ENCODE measurements around the gene MICU1. TPM values are rescaled to one million over a fixed set of nuclear protein-coding genes. Genes with fewer than 3 reads are reported as not detected.

The MICU1 gene
- total RNA-seq, 1 experiment from 2014 or later, result 70.5 TPM

DNA sequence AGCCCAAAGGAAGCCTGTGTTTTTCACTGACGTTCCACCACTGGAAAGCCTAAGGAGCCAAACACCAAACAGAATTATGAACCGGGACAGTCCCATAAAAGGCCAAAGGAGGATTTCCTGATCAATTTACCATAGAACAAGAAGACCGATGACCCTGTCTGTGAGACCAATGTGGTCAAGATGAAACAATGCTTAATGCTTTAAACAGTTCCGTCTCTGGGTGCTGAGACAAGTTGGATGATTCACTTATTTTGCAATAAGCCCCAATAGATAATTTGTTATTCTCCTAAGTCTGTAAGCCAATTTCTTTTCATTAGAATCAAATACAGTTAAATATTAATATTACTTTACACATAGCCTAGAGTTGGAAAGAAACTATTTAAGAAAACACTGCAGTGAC is 134.9 kb downstream of the MICU1 start:
- no peak for DNase-seq
- H3K4me2 ChIP-seq, result no peak overlapping the region
- H3K36me3 ChIP-seq (ENCODE audit: low read depth), result no peaks in the 10 kb centered on the region
- H4K20me1 ChIP-seq (ENCODE audit: insufficient read depth), result no peaks in the 10 kb centered on the region
- no peaks in the 10 kb centered on the region for H3K9me2 ChIP-seq (ENCODE audit: insufficient read depth)
- TF ChIP-seq, protein P1, sequence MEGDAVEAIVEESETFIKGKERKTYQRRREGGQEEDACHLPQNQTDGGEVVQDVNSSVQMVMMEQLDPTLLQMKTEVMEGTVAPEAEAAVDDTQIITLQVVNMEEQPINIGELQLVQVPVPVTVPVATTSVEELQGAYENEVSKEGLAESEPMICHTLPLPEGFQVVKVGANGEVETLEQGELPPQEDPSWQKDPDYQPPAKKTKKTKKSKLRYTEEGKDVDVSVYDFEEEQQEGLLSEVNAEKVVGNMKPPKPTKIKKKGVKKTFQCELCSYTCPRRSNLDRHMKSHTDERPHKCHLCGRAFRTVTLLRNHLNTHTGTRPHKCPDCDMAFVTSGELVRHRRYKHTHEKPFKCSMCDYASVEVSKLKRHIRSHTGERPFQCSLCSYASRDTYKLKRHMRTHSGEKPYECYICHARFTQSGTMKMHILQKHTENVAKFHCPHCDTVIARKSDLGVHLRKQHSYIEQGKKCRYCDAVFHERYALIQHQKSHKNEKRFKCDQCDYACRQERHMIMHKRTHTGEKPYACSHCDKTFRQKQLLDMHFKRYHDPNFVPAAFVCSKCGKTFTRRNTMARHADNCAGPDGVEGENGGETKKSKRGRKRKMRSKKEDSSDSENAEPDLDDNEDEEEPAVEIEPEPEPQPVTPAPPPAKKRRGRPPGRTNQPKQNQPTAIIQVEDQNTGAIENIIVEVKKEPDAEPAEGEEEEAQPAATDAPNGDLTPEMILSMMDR (conservative IDR thresholded peaks at IDR 0.05), result no peak
- TF ChIP-seq EZH2 (IDR thresholded peaks at IDR 0.05; ENCODE audit: low read depth), result no peak
- intact Hi-C loops (cut with micrococcal nuclease; ENCODE audit: unreplicated experiment), result no loop called here
- no peak overlapping the region for H3K4me3 ChIP-seq
- H3F3A ChIP-seq (ENCODE audit: insufficient read depth, low read depth), result no peaks in the 10 kb centered on the region; the same call in 1 of the 2 replicates
- H3K27me3 ChIP-seq (ENCODE audit: insufficient read depth, low read depth), result no peaks in the 10 kb centered on the region
- no peaks in the 10 kb centered on the region for H3K4me1 ChIP-seq (replicated peaks; ENCODE audit: insufficient read depth)
- H3K79me2 ChIP-seq (ENCODE audit: low read depth), result no peaks in the 10 kb centered on the region
- no peak overlapping the region for H3K27ac ChIP-seq
- ChIA-PET CTCF (interaction anchor here (0.6 kb wide), 1 partner anchor 67 kb away, joined by 13 read pairs; no protein-coding TSS in a partner anchor), POLR2A (ENCODE audit: unreplicated experiment) (interaction anchor here (0.6 kb wide), 1 partner anchor 223 kb away, joined by 6 read pairs; no protein-coding TSS in a partner anchor)
- no peaks in the 10 kb centered on the region for H3K9me3 ChIP-seq (ENCODE audit: insufficient read depth, low read depth)
- BruUV-seq (replicated peaks), result no TSS peak
- no peak overlapping the region for H2AFZ ChIP-seq

GRCh38 chr10:72487521-72487920 is 138.4 kb downstream of the MICU1 start:
- no peaks in the 10 kb centered on the region for H4K20me1 ChIP-seq (ENCODE audit: insufficient read depth)
- no peaks in the 10 kb centered on the region for H3K27me3 ChIP-seq (ENCODE audit: insufficient read depth, low read depth)
- H3K4me3 ChIP-seq, result no peak overlapping the region
- no peak overlapping the region for H3K27ac ChIP-seq
- no peak overlapping the region for H3K4me2 ChIP-seq
- no TSS peak for BruUV-seq (replicated peaks)
- no peaks in the 10 kb centered on the region for H3K36me3 ChIP-seq (ENCODE audit: low read depth)
- TF ChIP-seq EZH2 (IDR thresholded peaks at IDR 0.05; ENCODE audit: low read depth), result no peak
- TF ChIP-seq, protein P1 (conservative IDR thresholded peaks at IDR 0.05), result no peak
- no peaks in the 10 kb centered on the region for H3F3A ChIP-seq (ENCODE audit: insufficient read depth, low read depth)
- CTCF ChIA-PET, result no interaction called here
- no peak overlapping the region for H2AFZ ChIP-seq
- no peak for DNase-seq
- no peaks in the 10 kb centered on the region for H3K9me3 ChIP-seq (ENCODE audit: insufficient read depth, low read depth)
- POLR2A ChIA-PET (ENCODE audit: unreplicated experiment), result no interaction called here
- intact Hi-C loops (cut with micrococcal nuclease; ENCODE audit: unreplicated experiment), result no loop called here
- no peaks in the 10 kb centered on the region for H3K4me1 ChIP-seq (replicated peaks; ENCODE audit: insufficient read depth)
- H3K9me2 ChIP-seq (ENCODE audit: insufficient read depth), result no peaks in the 10 kb centered on the region
- H3K79me2 ChIP-seq (ENCODE audit: low read depth), result no peaks in the 10 kb centered on the region

DNA sequence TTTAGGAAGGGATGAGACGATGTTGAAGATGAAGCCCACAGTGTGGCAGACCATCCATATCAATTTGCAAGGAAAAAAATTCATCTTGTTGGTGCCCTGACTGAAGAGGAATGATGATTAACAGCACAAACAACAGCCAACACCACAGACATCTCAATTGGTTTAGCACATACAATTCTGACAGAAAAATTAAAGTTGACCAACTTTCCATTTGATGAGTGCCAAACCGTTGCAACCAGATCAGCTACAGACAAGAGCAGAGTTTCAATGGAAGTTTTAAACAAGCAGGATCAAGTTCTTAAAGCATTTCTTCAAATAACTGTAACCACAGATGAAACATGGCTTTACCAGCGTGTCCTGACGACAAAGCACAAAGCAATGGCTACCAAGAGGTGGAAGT is 138.8 kb downstream of the MICU1 start:
- H3K36me3 ChIP-seq (ENCODE audit: low read depth), result no peaks in the 10 kb centered on the region
- no peak overlapping the region for H3K4me3 ChIP-seq
- no peak overlapping the region for H3K27ac ChIP-seq
- ChIA-PET CTCF (no interaction called here), POLR2A (ENCODE audit: unreplicated experiment) (no interaction called here)
- H4K20me1 ChIP-seq (ENCODE audit: insufficient read depth), result no peaks in the 10 kb centered on the region
- no peak overlapping the region for H3K4me2 ChIP-seq
- no peaks in the 10 kb centered on the region for H3K9me3 ChIP-seq (ENCODE audit: insufficient read depth, low read depth)
- no peak for DNase-seq
- no peaks in the 10 kb centered on the region for H3K27me3 ChIP-seq (ENCODE audit: insufficient read depth, low read depth)
- no peaks in the 10 kb centered on the region for H3K9me2 ChIP-seq (ENCODE audit: insufficient read depth)
- H2AFZ ChIP-seq, result no peak overlapping the region
- H3K4me1 ChIP-seq (replicated peaks; ENCODE audit: insufficient read depth), result no peaks in the 10 kb centered on the region
- no peak for TF ChIP-seq EZH2 (IDR thresholded peaks at IDR 0.05; ENCODE audit: low read depth)
- TF ChIP-seq, protein P1 (conservative IDR thresholded peaks at IDR 0.05), result no peak
- H3F3A ChIP-seq (ENCODE audit: insufficient read depth, low read depth), result no peaks in the 10 kb centered on the region
- intact Hi-C loops (cut with micrococcal nuclease; ENCODE audit: unreplicated experiment), result no loop called here
- no TSS peak for BruUV-seq (replicated peaks)
- H3K79me2 ChIP-seq (ENCODE audit: low read depth), result no peaks in the 10 kb centered on the region

Measured in PC-9 (cell line).